NCI-H2196 treated with DMSO at 0.1 percent for 48 hours (cell line): ENCODE data around the gene RASA4B.

ENCODE experiments used
- DNase-seq: peaks from one replicate; lab custom pipeline; 2025; ENCODE audit not compliant: unreplicated experiment; lab: John Stamatoyannopoulos, UW

Gene RASA4B

GRCh38 chr7:102454468-102454867, 63.1 kb downstream of the RASA4B start:
- no peak for DNase-seq

- DNase-seq = no peak
Observed at GRCh38 chr7:102453319-102453718, 64.3 kb downstream of the RASA4B start.

GRCh38 chr7:102452451-102452850, 65.1 kb downstream of the RASA4B start:
- no peak for DNase-seq

DNA sequence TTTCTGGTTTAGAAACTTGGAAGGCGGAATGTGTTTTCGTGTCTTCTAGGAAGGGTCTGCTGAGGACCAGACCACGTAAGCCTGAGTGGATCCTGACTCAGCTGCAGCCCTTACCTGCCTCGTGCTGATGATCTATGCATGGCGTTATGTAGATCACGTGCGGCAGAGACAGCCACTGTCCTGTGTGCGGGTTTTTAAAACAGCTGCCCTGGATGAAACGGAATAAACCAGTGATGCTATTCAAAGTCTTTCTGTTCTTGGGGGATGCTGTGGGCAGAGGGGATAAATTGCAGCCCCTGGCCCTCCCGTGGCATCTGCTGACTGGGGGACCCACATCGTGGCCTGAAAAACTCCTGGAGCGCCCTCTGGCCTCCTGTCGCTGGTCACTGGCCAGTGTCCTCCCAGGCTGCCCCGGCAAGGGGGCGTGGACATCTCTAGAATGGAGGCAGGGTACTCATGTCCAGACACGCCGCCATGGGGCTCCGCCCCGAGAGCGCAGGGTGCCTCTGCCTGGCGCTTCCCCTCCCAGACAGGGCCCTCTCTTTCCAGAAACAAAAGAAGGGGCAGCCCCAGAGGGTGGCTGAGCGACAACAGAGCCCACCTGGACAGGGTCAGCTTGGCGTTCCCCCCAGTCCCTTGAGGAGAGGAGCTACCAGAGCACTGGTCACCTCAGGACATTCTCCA, 66.1 kb downstream of the RASA4B start:
- DNase-seq = no peak

DNA sequence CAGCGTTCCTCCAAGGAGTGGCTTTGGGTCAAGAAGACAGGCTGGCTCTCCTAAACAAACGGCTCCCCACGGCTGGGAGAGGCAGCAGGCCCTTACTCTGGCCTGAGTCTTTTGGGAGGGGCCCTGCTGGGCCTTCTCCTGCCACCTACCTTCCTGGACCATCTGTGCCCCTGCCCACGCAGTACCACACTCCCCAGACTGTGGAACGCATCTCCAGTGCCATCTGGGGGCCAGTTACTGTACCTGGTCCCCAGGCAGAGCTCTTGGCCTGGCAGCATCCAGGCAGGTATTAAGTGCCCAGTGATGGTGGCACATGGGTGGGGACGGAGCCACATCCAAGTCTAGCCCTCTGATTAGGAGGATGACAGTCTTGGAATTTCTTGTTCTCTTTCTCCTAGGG, 67.3 kb downstream of the RASA4B start:
- DNase-seq = no peak

GRCh38 chr7:102449136-102449535, 68.4 kb downstream of the RASA4B start:
- no peak for DNase-seq

DNA sequence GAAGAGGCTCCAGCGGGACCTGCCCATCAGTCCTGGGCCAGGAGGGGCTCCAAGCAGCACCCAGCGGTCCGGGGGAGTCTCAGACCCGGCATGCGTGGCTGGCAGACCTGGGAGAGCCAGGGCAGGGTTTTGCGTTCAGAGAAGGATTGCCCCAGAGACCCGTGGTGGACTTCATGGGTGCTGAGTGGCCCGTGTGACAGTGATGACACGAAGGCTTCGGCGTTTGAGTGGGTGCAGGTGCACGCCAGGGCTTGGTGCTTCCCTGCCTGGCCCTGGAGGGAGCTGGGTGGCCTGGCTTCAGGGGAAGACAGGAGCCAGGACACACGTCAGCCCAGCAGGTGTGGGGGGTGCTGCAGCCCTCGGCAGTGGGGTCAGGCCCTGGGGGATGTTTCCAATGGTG, 70.3 kb downstream of the RASA4B start:
- no peak for DNase-seq

DNA sequence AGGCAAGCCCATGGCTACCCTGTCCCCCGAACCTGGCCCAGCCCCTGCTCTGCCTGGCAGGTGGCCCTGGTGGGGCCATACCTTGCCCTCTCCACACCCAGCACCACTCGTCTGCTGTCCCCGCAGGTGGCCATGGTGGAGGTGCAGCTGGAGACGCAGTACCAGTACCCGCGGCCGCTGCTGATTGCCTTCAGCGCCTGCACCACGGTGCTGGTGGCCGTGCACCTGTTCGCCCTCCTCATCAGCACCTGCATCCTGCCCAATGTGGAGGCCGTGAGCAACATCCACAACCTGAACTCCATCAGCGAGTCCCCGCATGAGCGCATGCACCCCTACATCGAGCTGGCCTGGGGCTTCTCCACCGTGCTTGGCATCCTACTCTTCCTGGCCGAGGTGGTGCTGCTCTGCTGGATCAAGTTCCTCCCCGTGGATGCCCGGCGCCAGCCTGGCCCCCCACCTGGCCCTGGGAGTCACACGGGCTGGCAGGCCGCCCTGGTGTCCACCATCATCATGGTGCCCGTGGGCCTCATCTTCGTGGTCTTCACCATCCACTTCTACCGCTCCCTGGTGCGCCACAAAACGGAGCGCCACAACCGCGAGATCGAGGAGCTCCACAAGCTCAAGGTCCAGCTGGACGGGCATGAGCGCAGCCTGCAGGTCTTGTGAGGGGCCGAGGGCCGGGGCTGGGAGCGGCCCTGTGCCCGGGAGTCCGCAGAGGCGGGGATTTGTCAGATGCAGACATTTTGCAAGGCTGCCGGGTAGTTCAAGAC, 71.0 kb downstream of the RASA4B start:
- no peak for DNase-seq

DNA sequence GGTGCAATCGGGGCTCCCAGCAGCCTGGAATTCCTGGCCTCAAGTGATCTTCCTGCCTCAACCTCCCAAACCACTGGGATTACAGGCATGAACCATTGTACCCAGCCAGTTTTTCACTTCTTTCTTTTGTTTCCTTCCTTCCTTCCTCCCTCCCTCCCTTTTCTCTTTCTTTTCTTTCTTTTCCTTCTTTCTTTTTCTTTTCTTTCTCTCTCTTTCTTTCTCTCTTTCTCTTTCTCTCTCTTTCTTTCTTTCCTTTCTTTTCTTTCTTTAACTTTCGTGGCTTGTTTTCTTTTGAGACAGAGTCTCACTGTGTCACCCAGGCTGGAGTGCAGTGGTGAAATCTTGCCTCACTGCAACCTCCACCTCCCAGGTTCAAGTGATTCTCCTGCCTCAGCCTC, 71.9 kb downstream of the RASA4B start:
- no peak for DNase-seq

DNA sequence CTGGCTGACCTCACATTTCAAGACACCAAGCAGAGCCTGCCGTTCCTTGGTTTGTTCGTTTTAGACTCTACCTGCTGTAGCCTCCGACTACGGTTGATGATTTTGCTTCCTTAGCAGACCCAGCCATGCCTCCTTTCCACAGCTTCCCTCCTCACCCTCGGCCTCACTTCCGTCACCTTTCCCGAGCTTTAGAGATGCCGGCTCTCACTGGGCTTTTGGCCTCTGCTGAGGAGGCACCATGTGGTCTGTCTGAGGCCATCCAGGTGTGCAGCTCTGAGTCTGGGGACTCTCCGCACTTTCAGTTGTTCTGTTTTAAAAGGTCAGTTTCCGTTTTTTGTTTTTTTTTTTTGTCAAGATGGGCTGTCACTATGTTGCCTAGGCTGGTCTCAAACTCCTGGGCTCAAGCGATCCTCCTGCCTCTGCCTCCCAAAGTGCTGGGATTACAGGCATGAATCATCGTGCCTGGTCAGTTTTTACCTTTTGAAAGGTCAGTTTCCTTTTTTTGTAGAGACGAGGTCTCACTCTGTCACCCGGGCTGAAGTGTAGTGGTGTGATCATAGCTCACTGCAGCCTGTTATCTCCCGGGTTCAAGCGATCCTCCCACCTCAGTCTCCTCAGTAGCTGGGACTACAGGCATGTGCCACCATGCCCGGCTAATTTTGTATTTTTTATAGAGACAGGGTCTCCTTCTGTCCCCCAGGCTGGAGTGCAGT, 72.5 kb downstream of the RASA4B start:
- no peak for DNase-seq

DNA sequence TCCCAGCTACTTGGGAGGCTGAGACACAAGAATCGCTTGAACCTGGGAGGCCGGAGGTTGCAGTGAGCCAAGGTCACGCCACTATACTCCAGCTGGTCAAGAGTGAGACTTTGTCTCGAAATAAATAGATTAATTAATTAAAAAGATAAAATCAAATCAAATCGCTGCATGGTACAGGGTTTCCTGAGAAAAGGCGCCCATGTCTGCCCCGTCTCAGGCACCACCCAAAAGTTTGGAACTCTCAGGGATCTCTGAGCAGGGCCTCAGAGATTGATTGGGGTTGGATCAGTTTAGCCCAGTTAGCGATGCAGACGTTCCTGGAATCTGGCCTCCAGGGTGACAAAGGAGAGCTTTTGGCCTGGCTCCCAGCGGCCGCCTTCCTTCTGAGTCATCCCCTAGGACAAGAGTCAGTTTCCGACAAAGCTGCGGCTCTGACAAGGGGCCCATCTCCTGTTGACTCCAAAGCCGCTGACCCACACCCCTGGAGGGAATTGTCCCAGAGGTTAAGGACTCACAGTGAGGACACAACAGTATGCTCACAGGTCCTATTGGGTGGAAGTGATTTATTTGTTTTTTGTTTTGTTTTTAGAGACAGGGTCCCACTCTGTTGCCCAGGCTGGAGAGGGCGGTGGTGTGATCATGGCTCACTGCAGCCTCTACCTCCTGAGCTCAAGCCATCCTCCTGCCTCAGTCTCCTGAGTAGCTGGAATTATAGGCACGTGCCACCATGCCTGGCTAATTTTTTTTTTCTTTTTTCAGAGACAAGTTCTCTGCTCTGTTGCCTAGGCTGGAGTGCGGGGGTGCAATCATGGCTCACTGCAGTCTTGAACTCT, 77.4 kb downstream of the RASA4B start:
- peak; percentile 36 for DNase-seq

- no peak for DNase-seq
Observed at GRCh38 chr7:102436118-102436517, 81.5 kb downstream of the RASA4B start.

GRCh38 chr7:102434039-102434486, 83.5 kb downstream of the RASA4B start:
- no peak for DNase-seq

GRCh38 chr7:102433219-102434038, 84.1 kb downstream of the RASA4B start, which contains the start of gene ORAI2:
Gene ORAI2 (plus strand): TSS chr7:102433575. CDS start chr7:102438957, 5,382 bp downstream.
- DNase-seq = peak; percentile 29
